Esophagus muscularis mucosa (tissue), 3 donors: ENCODE data around the gene OBSCN.

ENCODE experiments used
- CTCF ChIP-seq, 3 experiments: fragments of 200-600 bp in 2 of 3; fragments of 450-650 bp in 1 of 3; sonication (generic) in 2 of 3; IDR thresholded peaks; one replicate each; pipeline ENCODE4 v1.5.1; 2017 to 2019; ENCODE audit warnings: antibody characterized with exemption in 3 of 3, mild to moderate bottlenecking in 2 of 3, moderate library complexity in 1 of 3
- POLR2AphosphoS5 ChIP-seq, 2 donors: sonication (generic); formaldehyde crosslinking; IDR thresholded peaks; one replicate each; pipeline ENCODE4 v1.6.1; 2017; ENCODE audit warnings: antibody characterized with exemption in 2 of 2

GRCh38 chr1:228280961-228281591 is 73.2 kb downstream of the OBSCN start:
- TF ChIP-seq CTCF (IDR thresholded peaks at IDR 0.05) = no peak
- TF ChIP-seq POLR2AphosphoS5 (IDR thresholded peaks at IDR 0.05) = no peak
